HepG2 (cell line): ENCODE measurements around the gene RRP9. TPM values are rescaled to one million over a fixed set of nuclear protein-coding genes. Genes with fewer than 3 reads are reported as not detected.

Source experiments
- AGO2 ChIP-seq: fragments of 200-400 bp; formaldehyde crosslinking; optimal IDR thresholded peaks from 2 replicates; pipeline ENCODE3; 2017; ENCODE audit warnings: mild to moderate bottlenecking, low read depth, low read length, moderate library complexity
- CHCHD3 ChIP-seq: sonication (generic); formaldehyde crosslinking; IDR thresholded peaks from 2 replicates; pipeline ENCODE4 v1.8.0; 2022; ENCODE audit warnings: mild to moderate bottlenecking, missing genetic modification reagents, moderate library complexity
- GLI4 ChIP-seq: sonication (generic); formaldehyde crosslinking; IDR thresholded peaks from 2 replicates; pipeline ENCODE4 v1.5.1; 2020; ENCODE audit warnings: missing genetic modification reagents, mild to moderate bottlenecking, moderate library complexity, borderline replicate concordance
- HNRNPUL1 ChIP-seq: fragments of 200-400 bp; formaldehyde crosslinking; IDR thresholded peaks from 2 replicates; pipeline ENCODE4 v1.6.1; 2017; ENCODE audit warnings: low read depth, mild to moderate bottlenecking, low read length, moderate library complexity
- HOXA5 ChIP-seq: sonication (generic); formaldehyde crosslinking; IDR thresholded peaks from 2 replicates; pipeline ENCODE4 v1.4.0; 2020; ENCODE audit warnings: missing genetic modification reagents
- NCOR1 ChIP-seq: fragments of 200-600 bp; sonication (generic); IDR thresholded peaks from 2 replicates; pipeline ENCODE4 v1.7.0; 2017; ENCODE audit warnings: antibody characterized with exemption, low read length, borderline replicate concordance
- SCMH1 ChIP-seq: sonication (generic); formaldehyde crosslinking; IDR thresholded peaks from 2 replicates; pipeline ENCODE4 v1.9.0; 2021; ENCODE audit warnings: missing genetic modification reagents, mild to moderate bottlenecking, borderline replicate concordance
- ZC3H4 ChIP-seq: sonication (generic); formaldehyde crosslinking; IDR thresholded peaks from 2 replicates; pipeline ENCODE4 v1.4.0; 2020; ENCODE audit warnings: missing genetic modification reagents, borderline replicate concordance
- ZNF546 ChIP-seq: sonication (generic); formaldehyde crosslinking; conservative IDR thresholded peaks from 2 replicates; pipeline ENCODE4 v1.8.1; 2023; ENCODE audit warnings: mild to moderate bottlenecking, missing genetic modification reagents
- ZNF563 ChIP-seq: sonication (generic); formaldehyde crosslinking; IDR thresholded peaks from 2 replicates; pipeline ENCODE4 v1.8.0; 2022; ENCODE audit warnings: mild to moderate bottlenecking, moderate library complexity, missing genetic modification reagents
- ZNF678 ChIP-seq: sonication (generic); formaldehyde crosslinking; IDR thresholded peaks from 2 replicates; pipeline ENCODE4 v1.4.0; 2020; ENCODE audit warnings: mild to moderate bottlenecking, missing genetic modification reagents
- ZNF703 ChIP-seq: sonication (generic); formaldehyde crosslinking; IDR thresholded peaks from 2 replicates; pipeline ENCODE4 v1.5.1; 2020; ENCODE audit warnings: missing genetic modification reagents, mild to moderate bottlenecking, moderate library complexity, borderline replicate concordance
- ZNF850 ChIP-seq: sonication (generic); formaldehyde crosslinking; conservative IDR thresholded peaks from 2 replicates; pipeline ENCODE4 v1.9.0; 2021; ENCODE audit warnings: mild to moderate bottlenecking, missing genetic modification reagents
- polyA plus RNA-seq, 8 experiments: library from polyadenylated mRNA; depleted of rRNA in 3 of 8; stranded (reverse) in 7 of 8; unstranded in 1 of 8; fragments of >200 nt; fragmentation: Illumina TruSeq in 4 of 8; extraction: Trizol in 4 of 8; gene quantifications; 2 replicates each; pipeline versions ENCODE4 v1.2.1 to v1.2.3, GENCODE V29; 2011 to 2016; ENCODE audit warnings: low read depth in 4 of 8, missing spikeins in 1 of 8, mixed read lengths in 1 of 8; ENCODE audit not compliant: insufficient read depth in 1 of 8
- total RNA-seq, 5 experiments: library from RNA; depleted of rRNA; stranded (reverse); fragments of >200 nt; fragmentation: Illumina TruSeq; extraction: Trizol; gene quantifications; 2 replicates each; pipeline ENCODE4 v1.2.3, GENCODE V29; 2016; ENCODE audit warnings: low read depth in 1 of 5
- TF ChIP-seq, protein P1 (sequence below): sonication (generic); formaldehyde crosslinking; IDR thresholded peaks from 2 replicates; pipeline ENCODE4 v1.4.0; 2020; ENCODE audit warnings: low read depth, mild to moderate bottlenecking, missing genetic modification reagents
- TF ChIP-seq, protein P2 (sequence below): sonication (generic); formaldehyde crosslinking; IDR thresholded peaks from 2 replicates; pipeline ENCODE4 v1.5.0; 2020; ENCODE audit warnings: mild to moderate bottlenecking, missing genetic modification reagents
- TF ChIP-seq, protein P3 (sequence below): sonication (generic); formaldehyde crosslinking; IDR thresholded peaks from 2 replicates; pipeline ENCODE4 v1.4.0; 2020; ENCODE audit warnings: missing genetic modification reagents
- TF ChIP-seq, protein P4 (sequence below): sonication (generic); formaldehyde crosslinking; IDR thresholded peaks from 2 replicates; pipeline ENCODE4 v1.4.0; 2020; ENCODE audit warnings: low read depth, missing genetic modification reagents
- TF ChIP-seq, protein P5 (sequence below): sonication (generic); formaldehyde crosslinking; IDR thresholded peaks from 2 replicates; pipeline ENCODE4 v1.8.0; 2023; ENCODE audit warnings: mild to moderate bottlenecking, missing genetic modification reagents
- TF ChIP-seq, protein P6 (sequence below): sonication (generic); formaldehyde crosslinking; IDR thresholded peaks from 2 replicates; pipeline ENCODE4 v1.5.0; 2020; ENCODE audit warnings: missing genetic modification reagents

RRP9 gene
- total and polyA plus RNA-seq, 2 of the 13 experiments (the other 11 are each of a cell fraction or from before 2014, with no cell fraction given): 14.8 to 44.0 TPM

DNA sequence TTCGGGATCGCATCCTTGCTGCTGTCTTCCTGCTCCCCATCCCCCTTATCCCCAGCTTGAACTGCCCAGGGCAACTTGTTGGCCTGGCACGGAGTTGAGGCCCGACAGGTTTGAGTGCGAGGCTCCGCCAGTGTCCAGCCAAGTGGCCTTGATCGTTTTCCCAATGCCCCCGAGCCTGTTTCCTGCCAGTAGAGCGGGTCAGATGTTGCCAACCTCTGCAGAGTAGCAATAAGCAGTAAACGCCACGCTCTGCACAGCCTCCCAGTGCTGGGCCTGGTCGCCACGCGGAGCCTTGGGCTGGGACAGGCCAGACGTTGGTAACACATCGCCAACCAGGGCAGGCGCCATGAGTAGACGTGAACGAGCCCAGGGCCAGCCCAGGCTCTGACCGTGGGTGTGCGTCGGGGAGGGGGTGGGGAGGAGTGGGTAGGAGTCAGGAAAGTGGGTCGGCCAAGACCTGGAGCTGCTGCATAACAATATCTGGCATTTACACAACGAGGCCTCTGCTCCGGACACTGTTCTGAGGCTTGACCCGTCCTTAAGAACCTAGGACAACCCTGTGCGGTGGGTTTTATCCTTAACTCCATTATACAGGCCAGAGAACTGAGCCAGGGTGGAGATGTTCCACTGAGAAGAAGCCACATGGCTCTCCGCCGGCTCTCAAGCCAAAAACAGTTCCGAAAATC is 32.7 kb upstream of the RRP9 start (continued):
- TF ChIP-seq ZNF703 (CRISPR knock-in tag): 0 out of 2 replicates have a peak, but pooled peaks have one; percentile 37
- no peak for TF ChIP-seq SCMH1 (CRISPR knock-in tag)
- no peak for TF ChIP-seq HOXA5
- TF ChIP-seq, protein P1, sequence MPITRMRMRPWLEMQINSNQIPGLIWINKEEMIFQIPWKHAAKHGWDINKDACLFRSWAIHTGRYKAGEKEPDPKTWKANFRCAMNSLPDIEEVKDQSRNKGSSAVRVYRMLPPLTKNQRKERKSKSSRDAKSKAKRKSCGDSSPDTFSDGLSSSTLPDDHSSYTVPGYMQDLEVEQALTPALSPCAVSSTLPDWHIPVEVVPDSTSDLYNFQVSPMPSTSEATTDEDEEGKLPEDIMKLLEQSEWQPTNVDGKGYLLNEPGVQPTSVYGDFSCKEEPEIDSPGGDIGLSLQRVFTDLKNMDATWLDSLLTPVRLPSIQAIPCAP: no peak
- TF ChIP-seq, protein P2, sequence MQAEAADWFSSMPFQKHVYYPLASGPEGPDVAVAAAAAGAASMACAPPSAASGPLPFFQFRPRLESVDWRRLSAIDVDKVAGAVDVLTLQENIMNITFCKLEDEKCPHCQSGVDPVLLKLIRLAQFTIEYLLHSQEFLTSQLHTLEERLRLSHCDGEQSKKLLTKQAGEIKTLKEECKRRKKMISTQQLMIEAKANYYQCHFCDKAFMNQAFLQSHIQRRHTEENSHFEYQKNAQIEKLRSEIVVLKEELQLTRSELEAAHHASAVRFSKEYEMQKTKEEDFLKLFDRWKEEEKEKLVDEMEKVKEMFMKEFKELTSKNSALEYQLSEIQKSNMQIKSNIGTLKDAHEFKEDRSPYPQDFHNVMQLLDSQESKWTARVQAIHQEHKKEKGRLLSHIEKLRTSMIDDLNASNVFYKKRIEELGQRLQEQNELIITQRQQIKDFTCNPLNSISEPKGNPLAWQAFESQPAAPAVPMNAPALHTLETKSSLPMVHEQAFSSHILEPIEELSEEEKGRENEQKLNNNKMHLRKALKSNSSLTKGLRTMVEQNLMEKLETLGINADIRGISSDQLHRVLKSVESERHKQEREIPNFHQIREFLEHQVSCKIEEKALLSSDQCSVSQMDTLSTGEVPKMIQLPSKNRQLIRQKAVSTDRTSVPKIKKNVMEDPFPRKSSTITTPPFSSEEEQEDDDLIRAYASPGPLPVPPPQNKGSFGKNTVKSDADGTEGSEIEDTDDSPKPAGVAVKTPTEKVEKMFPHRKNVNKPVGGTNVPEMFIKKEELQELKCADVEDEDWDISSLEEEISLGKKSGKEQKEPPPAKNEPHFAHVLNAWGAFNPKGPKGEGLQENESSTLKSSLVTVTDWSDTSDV: 0 out of 2 replicates have a peak, but pooled peaks have one; percentile 85
- peak; percentile 31; the same call in 1 of the 2 replicates for TF ChIP-seq ZNF546
- peak; percentile 81 for TF ChIP-seq AGO2
- TF ChIP-seq, protein P3, sequence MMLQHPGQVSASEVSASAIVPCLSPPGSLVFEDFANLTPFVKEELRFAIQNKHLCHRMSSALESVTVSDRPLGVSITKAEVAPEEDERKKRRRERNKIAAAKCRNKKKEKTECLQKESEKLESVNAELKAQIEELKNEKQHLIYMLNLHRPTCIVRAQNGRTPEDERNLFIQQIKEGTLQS (CRISPR knock-in tag): 0 out of 2 replicates have a peak, but pooled peaks have one; percentile 1
- TF ChIP-seq ZNF678 (CRISPR knock-in tag): peak; percentile 70; the same call in 1 of the 2 replicates
- TF ChIP-seq CHCHD3 (CRISPR knock-in tag): peak; percentile 72; the same call in 1 of the 2 replicates
- no peak for TF ChIP-seq NCOR1
- TF ChIP-seq, protein P4, sequence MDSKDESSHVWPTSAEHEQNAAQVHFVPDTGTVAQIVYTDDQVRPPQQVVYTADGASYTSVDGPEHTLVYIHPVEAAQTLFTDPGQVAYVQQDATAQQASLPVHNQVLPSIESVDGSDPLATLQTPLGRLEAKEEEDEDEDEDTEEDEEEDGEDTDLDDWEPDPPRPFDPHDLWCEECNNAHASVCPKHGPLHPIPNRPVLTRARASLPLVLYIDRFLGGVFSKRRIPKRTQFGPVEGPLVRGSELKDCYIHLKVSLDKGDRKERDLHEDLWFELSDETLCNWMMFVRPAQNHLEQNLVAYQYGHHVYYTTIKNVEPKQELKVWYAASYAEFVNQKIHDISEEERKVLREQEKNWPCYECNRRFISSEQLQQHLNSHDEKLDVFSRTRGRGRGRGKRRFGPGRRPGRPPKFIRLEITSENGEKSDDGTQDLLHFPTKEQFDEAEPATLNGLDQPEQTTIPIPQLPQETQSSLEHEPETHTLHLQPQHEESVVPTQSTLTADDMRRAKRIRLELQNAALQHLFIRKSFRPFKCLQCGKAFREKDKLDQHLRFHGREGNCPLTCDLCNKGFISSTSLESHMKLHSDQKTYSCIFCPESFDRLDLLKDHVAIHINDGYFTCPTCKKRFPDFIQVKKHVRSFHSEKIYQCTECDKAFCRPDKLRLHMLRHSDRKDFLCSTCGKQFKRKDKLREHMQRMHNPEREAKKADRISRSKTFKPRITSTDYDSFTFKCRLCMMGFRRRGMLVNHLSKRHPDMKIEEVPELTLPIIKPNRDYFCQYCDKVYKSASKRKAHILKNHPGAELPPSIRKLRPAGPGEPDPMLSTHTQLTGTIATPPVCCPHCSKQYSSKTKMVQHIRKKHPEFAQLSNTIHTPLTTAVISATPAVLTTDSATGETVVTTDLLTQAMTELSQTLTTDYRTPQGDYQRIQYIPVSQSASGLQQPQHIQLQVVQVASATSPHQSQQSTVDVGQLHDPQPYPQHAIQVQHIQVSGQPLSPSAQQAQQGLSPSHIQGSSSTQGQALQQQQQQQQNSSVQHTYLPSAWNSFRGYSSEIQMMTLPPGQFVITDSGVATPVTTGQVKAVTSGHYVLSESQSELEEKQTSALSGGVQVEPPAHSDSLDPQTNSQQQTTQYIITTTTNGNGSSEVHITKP (CRISPR knock-in tag): peak; percentile 23
- peak; percentile 94; the same call in 1 of the 2 replicates for TF ChIP-seq ZC3H4 (CRISPR knock-in tag)
- TF ChIP-seq, protein P5, sequence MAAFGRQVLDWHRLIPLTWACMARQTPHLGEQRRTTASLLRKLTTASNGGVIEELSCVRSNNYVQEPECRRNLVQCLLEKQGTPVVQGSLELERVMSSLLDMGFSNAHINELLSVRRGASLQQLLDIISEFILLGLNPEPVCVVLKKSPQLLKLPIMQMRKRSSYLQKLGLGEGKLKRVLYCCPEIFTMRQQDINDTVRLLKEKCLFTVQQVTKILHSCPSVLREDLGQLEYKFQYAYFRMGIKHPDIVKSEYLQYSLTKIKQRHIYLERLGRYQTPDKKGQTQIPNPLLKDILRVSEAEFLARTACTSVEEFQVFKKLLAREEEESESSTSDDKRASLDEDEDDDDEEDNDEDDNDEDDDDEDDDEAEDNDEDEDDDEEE: peak; percentile 90
- TF ChIP-seq GLI4 (CRISPR knock-in tag): no peak
- no peak for TF ChIP-seq HNRNPUL1
- TF ChIP-seq, protein P6, sequence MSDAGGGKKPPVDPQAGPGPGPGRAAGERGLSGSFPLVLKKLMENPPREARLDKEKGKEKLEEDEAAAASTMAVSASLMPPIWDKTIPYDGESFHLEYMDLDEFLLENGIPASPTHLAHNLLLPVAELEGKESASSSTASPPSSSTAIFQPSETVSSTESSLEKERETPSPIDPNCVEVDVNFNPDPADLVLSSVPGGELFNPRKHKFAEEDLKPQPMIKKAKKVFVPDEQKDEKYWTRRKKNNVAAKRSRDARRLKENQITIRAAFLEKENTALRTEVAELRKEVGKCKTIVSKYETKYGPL (CRISPR knock-in tag): no peak; the same call in 1 of the 2 replicates
- peak; percentile 80; the same call in 1 of the 2 replicates for TF ChIP-seq ZNF563 (CRISPR knock-in tag)
- TF ChIP-seq ZNF850: no peak
